Choroid plexus epithelial cell (primary cell): Measurements from ENCODE around the gene ATP5MK.
A peak's percentile ranks its signal among the peaks of the same experiment; 100 is the strongest.

Experiments used
- DNase-seq: peaks from one replicate; pipeline ENCODE4 v3.0.0-alpha.2; 2010; ENCODE audit warnings: low read depth
- H3K4me3 ChIP-seq: 2 replicates; pipeline ENCODE4 v1.5.1; 2011; ENCODE audit warnings: low read depth, mild to moderate bottlenecking, control low read depth, low read length, moderate library complexity
- CTCF ChIP-seq: conservative IDR thresholded peaks from 2 replicates; pipeline ENCODE4 v1.5.1; 2011; ENCODE audit warnings: low read depth, mild to moderate bottlenecking, control low read depth, inconsistent platforms, low read length, moderate library complexity

Gene ATP5MK

GRCh38 chr10:103441206-103441605 lies 44.9 kb upstream of the ATP5MK start:
- peak; percentile 25 for DNase-seq
- no peak for TF ChIP-seq CTCF
- no peak overlapping the region for H3K4me3 ChIP-seq

GRCh38 chr10:103440416-103440815 lies 44.1 kb upstream of the ATP5MK start:
- no peak for DNase-seq
- no peak overlapping the region for H3K4me3 ChIP-seq
- no peak for TF ChIP-seq CTCF

GRCh38 chr10:103439776-103440175 lies 43.5 kb upstream of the ATP5MK start:
- H3K4me3 ChIP-seq = no peak overlapping the region
- no peak for TF ChIP-seq CTCF
- no peak for DNase-seq

- TF ChIP-seq CTCF = no peak
- peak; percentile 48 for DNase-seq
- no peak overlapping the region for H3K4me3 ChIP-seq
These were observed 37.6 kb upstream of the ATP5MK start for GRCh38 chr10:103433858-103434257.

GRCh38 chr10:103431902-103432301 lies 35.6 kb upstream of the ATP5MK start:
- no peak for TF ChIP-seq CTCF
- H3K4me3 ChIP-seq = no peak overlapping the region
- DNase-seq = no peak

- TF ChIP-seq CTCF = no peak
- H3K4me3 ChIP-seq = no peak overlapping the region
- DNase-seq = no peak
These were observed 33.4 kb upstream of the ATP5MK start for GRCh38 chr10:103429647-103430046.

- no peak overlapping the region for H3K4me3 ChIP-seq
- TF ChIP-seq CTCF = no peak
- no peak for DNase-seq
These were observed 32.8 kb upstream of the ATP5MK start for GRCh38 chr10:103428989-103429643.
